A549 (cell line): ENCODE results near the gene KCNG1.
A peak's percentile ranks its signal among the peaks of the same experiment; 100 is the strongest.

Experiments
- MYC ChIP-seq: IDR thresholded peaks from 2 replicates; pipeline ENCODE4 v1.6.1; 2012; ENCODE audit warnings: mild to moderate bottlenecking, inconsistent platforms, low read length, improper control_type of control experiment, borderline replicate concordance
- POLR2A ChIP-seq: IDR thresholded peaks from 2 replicates; pipeline ENCODE4 v1.6.1; 2012; ENCODE audit warnings: mild to moderate bottlenecking, low read length
- TF ChIP-seq, protein P1 (sequence below): fragments of >200 bp; sonication (Bioruptor Twin); formaldehyde crosslinking; IDR thresholded peaks from 3 replicates; pipeline ENCODE4 v1.5.1; 2016
- TF ChIP-seq, protein P2 (sequence below): fragments of 450-650 bp; IDR thresholded peaks from 2 replicates; pipeline ENCODE4 v1.6.1; 2014; ENCODE audit warnings: antibody characterized with exemption

DNA sequence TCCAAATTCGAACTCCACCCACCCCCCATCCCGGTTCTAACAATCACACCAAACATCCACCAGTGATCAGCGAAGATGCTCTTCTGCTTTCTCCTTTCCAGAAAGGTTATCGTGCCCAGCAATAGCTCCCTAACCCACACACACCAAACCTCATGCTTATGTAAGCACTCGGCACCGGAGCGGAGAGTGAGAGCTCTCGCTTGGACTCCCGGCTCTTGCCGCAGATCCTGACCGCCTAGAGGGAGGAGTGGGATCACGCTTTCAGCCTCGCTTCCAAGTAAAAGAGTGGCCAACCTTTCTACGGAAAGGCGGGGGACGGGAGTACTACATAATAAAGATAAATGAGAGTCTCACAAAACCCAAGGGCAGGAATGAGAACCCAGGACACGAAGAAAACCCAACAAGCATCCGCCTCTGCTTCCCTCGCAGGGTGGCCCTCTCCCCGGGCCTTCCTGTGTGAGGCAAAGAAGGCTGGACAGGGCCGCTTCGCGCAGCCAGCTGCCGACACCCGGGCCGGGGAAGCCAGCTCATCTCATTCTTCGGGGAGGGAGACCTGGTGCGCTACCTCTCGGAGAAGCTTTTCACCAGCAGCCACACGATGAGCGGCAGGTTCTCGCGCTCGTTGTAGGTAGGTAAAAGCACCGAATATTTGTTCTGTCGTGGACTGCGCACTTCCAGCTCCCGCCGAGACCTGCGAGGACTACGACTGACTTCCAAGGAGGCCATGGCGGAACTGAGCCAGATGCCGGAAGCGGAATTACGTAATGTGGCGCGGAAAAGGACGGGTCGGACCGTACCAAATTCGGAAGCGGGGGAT is 64.9 kb downstream of the KCNG1 start, which contains the start of gene DPM1:
- TF ChIP-seq, protein P1, sequence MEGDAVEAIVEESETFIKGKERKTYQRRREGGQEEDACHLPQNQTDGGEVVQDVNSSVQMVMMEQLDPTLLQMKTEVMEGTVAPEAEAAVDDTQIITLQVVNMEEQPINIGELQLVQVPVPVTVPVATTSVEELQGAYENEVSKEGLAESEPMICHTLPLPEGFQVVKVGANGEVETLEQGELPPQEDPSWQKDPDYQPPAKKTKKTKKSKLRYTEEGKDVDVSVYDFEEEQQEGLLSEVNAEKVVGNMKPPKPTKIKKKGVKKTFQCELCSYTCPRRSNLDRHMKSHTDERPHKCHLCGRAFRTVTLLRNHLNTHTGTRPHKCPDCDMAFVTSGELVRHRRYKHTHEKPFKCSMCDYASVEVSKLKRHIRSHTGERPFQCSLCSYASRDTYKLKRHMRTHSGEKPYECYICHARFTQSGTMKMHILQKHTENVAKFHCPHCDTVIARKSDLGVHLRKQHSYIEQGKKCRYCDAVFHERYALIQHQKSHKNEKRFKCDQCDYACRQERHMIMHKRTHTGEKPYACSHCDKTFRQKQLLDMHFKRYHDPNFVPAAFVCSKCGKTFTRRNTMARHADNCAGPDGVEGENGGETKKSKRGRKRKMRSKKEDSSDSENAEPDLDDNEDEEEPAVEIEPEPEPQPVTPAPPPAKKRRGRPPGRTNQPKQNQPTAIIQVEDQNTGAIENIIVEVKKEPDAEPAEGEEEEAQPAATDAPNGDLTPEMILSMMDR = no peak
- TF ChIP-seq, protein P2, sequence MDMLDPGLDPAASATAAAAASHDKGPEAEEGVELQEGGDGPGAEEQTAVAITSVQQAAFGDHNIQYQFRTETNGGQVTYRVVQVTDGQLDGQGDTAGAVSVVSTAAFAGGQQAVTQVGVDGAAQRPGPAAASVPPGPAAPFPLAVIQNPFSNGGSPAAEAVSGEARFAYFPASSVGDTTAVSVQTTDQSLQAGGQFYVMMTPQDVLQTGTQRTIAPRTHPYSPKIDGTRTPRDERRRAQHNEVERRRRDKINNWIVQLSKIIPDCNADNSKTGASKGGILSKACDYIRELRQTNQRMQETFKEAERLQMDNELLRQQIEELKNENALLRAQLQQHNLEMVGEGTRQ = no peak
- TF ChIP-seq POLR2A = peak; percentile 91
- TF ChIP-seq MYC = no peak
